ENCODE results near the gene LOXL3.

The LOXL3 gene

DNA sequence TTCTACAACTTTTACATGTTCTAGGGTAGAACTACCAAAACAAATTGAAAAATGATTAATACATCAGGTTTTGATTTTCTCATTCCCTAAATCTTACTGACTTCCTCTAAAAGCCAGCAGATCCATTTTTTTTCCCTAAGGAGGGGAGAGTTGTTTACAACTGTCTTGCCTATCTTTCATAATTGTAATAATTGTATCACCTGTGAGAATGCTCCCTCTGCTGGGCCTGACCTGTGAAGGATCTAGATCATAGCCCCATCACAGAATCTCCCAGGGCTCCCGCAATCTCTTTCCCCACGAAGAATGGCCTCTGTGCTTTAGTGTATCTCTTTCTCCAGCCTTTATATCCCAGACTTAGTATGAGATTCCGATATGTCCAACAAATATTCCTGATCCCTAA is 9.1 kb downstream of the LOXL3 start:
- Histone ChIP-seq H3K9me3 (ENCODE audit: control insufficient read depth, low read depth, low read length) (no peaks in the 10 kb centered on the region), H3K27me3 (ENCODE audit: control insufficient read depth, insufficient read depth, low read length) (peaks cover 24% of the 10 kb centered on the region), H3K9ac (ENCODE audit: low read length) (no peak overlapping the region), H3K4me1 (ENCODE audit: control insufficient read depth, low read depth, low read length) (peaks cover 5% of the 10 kb centered on the region), H3K36me3 (ENCODE audit: control insufficient read depth, low read depth, low read length) (no peaks in the 10 kb centered on the region), H3K27ac (ENCODE audit: low read length) (no peak overlapping the region), H3K4me3 (ENCODE audit: low read length) (no peak overlapping the region)

DNA sequence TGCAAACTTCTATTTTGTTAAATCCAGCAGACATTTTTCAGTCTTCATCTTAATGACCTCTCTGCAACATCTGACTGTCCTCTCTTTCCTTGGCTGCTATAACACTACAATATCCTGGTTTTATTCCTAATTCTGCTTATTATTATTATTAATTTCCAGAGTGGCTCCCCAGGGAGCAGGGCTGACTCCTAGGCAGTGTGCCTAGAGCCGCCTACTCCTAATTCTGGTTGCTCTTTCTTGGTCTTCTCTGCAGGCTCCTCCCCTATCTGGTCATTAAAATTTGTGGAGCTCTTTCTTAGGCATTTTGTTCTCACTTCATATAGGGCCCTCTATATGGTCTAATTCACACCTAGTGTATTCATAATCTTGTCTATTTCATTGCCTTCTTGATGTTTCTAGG is 10.8 kb downstream of the LOXL3 start:
- peaks cover 11% of the 10 kb centered on the region for H3K27me3 ChIP-seq (ENCODE audit: control insufficient read depth, insufficient read depth, low read length)
- peaks cover 2% of the 10 kb centered on the region for H3K4me1 ChIP-seq (ENCODE audit: control insufficient read depth, low read depth, low read length)
- H3K27ac ChIP-seq (ENCODE audit: low read length) = no peak overlapping the region
- no peak overlapping the region for H3K9ac ChIP-seq (ENCODE audit: low read length)
- no peak overlapping the region for H3K4me3 ChIP-seq (ENCODE audit: low read length)
- no peaks in the 10 kb centered on the region for H3K9me3 ChIP-seq (ENCODE audit: control insufficient read depth, low read depth, low read length)
- no peaks in the 10 kb centered on the region for H3K36me3 ChIP-seq (ENCODE audit: control insufficient read depth, low read depth, low read length)

GRCh38 chr2:74540291-74540690 is 13.5 kb downstream of the LOXL3 start:
- Histone ChIP-seq H3K9me3 (ENCODE audit: control insufficient read depth, low read depth, low read length) (no peaks in the 10 kb centered on the region), H3K36me3 (ENCODE audit: control insufficient read depth, low read depth, low read length) (peaks cover 4% of the 10 kb centered on the region), H3K9ac (ENCODE audit: low read length) (no peak overlapping the region), H3K27ac (ENCODE audit: low read length) (no peak overlapping the region), H3K4me1 (ENCODE audit: control insufficient read depth, low read depth, low read length) (no peaks in the 10 kb centered on the region), H3K4me3 (ENCODE audit: low read length) (no peak overlapping the region), H3K27me3 (ENCODE audit: control insufficient read depth, insufficient read depth, low read length) (no peaks in the 10 kb centered on the region)

GRCh38 chr2:74538881-74539339 is 14.8 kb downstream of the LOXL3 start:
- H3K27ac ChIP-seq (ENCODE audit: low read length) = no peak overlapping the region
- H3K9me3 ChIP-seq (ENCODE audit: control insufficient read depth, low read depth, low read length) = no peaks in the 10 kb centered on the region
- no peaks in the 10 kb centered on the region for H3K4me1 ChIP-seq (ENCODE audit: control insufficient read depth, low read depth, low read length)
- no peaks in the 10 kb centered on the region for H3K27me3 ChIP-seq (ENCODE audit: control insufficient read depth, insufficient read depth, low read length)
- H3K36me3 ChIP-seq (ENCODE audit: control insufficient read depth, low read depth, low read length) = peaks cover 10% of the 10 kb centered on the region
- H3K4me3 ChIP-seq (ENCODE audit: low read length) = no peak overlapping the region
- H3K9ac ChIP-seq (ENCODE audit: low read length) = no peak overlapping the region

DNA sequence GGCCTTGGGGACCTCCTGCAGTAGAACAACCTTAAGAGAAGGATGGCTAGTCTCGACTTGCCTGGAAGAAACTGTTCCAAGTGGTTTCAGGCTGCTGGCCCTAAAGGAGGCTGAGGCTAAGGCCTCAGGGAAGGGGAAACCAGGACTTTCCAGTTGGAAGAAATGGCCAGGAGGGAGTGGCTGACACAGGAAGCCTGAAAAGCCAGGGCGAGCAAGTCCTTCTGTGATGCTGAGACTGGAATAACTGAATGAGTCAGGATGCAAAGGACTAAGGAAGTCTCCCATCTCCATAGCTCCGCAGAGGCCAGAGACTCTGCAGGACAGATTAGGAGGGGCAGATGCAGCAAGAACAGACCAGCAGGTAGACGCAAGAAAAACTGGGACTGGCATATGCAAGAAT is 16.6 kb downstream of the LOXL3 start:
- Histone ChIP-seq H3K4me1 (ENCODE audit: control insufficient read depth, low read depth, low read length) (no peaks in the 10 kb centered on the region), H3K27me3 (ENCODE audit: control insufficient read depth, insufficient read depth, low read length) (no peaks in the 10 kb centered on the region), H3K9me3 (ENCODE audit: control insufficient read depth, low read depth, low read length) (no peaks in the 10 kb centered on the region), H3K36me3 (ENCODE audit: control insufficient read depth, low read depth, low read length) (peaks cover 22% of the 10 kb centered on the region), H3K9ac (ENCODE audit: low read length) (no peak overlapping the region), H3K4me3 (ENCODE audit: low read length) (no peak overlapping the region), H3K27ac (ENCODE audit: low read length) (no peak overlapping the region)

- Histone ChIP-seq H3K9me3 (ENCODE audit: control insufficient read depth, low read depth, low read length) (no peaks in the 10 kb centered on the region), H3K36me3 (ENCODE audit: control insufficient read depth, low read depth, low read length) (peaks cover 22% of the 10 kb centered on the region), H3K9ac (ENCODE audit: low read length) (no peak overlapping the region), H3K4me1 (ENCODE audit: control insufficient read depth, low read depth, low read length) (no peaks in the 10 kb centered on the region), H3K4me3 (ENCODE audit: low read length) (no peak overlapping the region), H3K27me3 (ENCODE audit: control insufficient read depth, insufficient read depth, low read length) (no peaks in the 10 kb centered on the region), H3K27ac (ENCODE audit: low read length) (no peak overlapping the region)
Measured at GRCh38 chr2:74536166-74536950, 17.4 kb downstream of the LOXL3 start.

GRCh38 chr2:74535440-74535965 is 18.2 kb downstream of the LOXL3 start:
- Histone ChIP-seq H3K4me1 (ENCODE audit: control insufficient read depth, low read depth, low read length) (no peaks in the 10 kb centered on the region), H3K4me3 (ENCODE audit: low read length) (no peak overlapping the region), H3K9me3 (ENCODE audit: control insufficient read depth, low read depth, low read length) (no peaks in the 10 kb centered on the region), H3K27ac (ENCODE audit: low read length) (no peak overlapping the region), H3K9ac (ENCODE audit: low read length) (no peak overlapping the region), H3K36me3 (ENCODE audit: control insufficient read depth, low read depth, low read length) (peaks cover 22% of the 10 kb centered on the region), H3K27me3 (ENCODE audit: control insufficient read depth, insufficient read depth, low read length) (no peaks in the 10 kb centered on the region)

DNA sequence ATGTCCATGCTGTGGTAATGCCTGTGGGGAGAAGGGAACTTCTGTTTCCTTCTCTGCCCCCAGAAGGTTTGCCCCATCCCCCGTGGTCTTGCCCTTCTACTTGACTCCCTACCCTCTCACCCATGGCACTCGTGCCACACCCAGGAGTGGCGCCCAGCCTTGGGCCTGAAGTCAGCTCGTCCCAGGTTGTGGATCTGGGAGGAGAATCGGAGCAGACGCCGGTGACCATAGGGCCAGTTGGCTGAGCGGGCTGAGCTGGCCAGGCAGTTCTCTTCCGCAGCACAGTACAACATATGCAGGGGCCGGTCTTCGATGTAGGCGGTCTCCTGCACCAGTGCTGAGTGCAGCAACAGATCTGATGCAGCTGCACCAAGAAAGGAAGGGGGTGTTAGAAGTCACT is 19.3 kb downstream of the LOXL3 start:
- Histone ChIP-seq H3K27me3 (ENCODE audit: control insufficient read depth, insufficient read depth, low read length) (no peaks in the 10 kb centered on the region), H3K9me3 (ENCODE audit: control insufficient read depth, low read depth, low read length) (no peaks in the 10 kb centered on the region), H3K4me1 (ENCODE audit: control insufficient read depth, low read depth, low read length) (no peaks in the 10 kb centered on the region), H3K4me3 (ENCODE audit: low read length) (no peak overlapping the region), H3K36me3 (ENCODE audit: control insufficient read depth, low read depth, low read length) (peaks cover 22% of the 10 kb centered on the region), H3K27ac (ENCODE audit: low read length) (no peak overlapping the region), H3K9ac (ENCODE audit: low read length) (no peak overlapping the region)

- Histone ChIP-seq H3K4me1 (ENCODE audit: control insufficient read depth, low read depth, low read length) (no peaks in the 10 kb centered on the region), H3K4me3 (ENCODE audit: low read length) (no peak overlapping the region), H3K27ac (ENCODE audit: low read length) (no peak overlapping the region), H3K9me3 (ENCODE audit: control insufficient read depth, low read depth, low read length) (no peaks in the 10 kb centered on the region), H3K9ac (ENCODE audit: low read length) (no peak overlapping the region), H3K36me3 (ENCODE audit: control insufficient read depth, low read depth, low read length) (peaks cover 22% of the 10 kb centered on the region), H3K27me3 (ENCODE audit: control insufficient read depth, insufficient read depth, low read length) (no peaks in the 10 kb centered on the region)
Measured at GRCh38 chr2:74533464-74533863, 20.3 kb downstream of the LOXL3 start.

DNA sequence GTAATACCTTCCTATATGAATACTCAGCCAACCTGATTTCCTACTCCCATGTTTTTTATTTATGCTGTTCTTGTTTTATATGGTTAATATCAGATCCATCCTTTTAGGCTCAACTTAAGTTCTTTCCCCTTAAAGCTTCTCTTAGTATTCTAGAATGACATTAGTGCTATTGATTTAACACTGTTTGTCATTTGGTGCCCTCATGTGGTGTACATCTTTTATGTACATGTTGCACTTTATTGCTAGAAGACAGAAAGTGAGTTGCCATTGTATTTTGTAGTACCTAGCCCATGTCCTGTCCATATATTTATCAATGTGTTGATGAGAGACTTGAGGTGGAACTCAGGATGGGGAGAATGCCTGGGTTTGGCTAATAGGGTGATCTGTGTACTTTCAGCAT is 21.5 kb downstream of the LOXL3 start:
- H3K4me1 ChIP-seq (ENCODE audit: control insufficient read depth, low read depth, low read length) = no peaks in the 10 kb centered on the region
- H3K4me3 ChIP-seq (ENCODE audit: low read length) = no peak overlapping the region
- no peaks in the 10 kb centered on the region for H3K27me3 ChIP-seq (ENCODE audit: control insufficient read depth, insufficient read depth, low read length)
- no peak overlapping the region for H3K9ac ChIP-seq (ENCODE audit: low read length)
- peaks cover 26% of the 10 kb centered on the region for H3K36me3 ChIP-seq (ENCODE audit: control insufficient read depth, low read depth, low read length)
- H3K9me3 ChIP-seq (ENCODE audit: control insufficient read depth, low read depth, low read length) = no peaks in the 10 kb centered on the region
- H3K27ac ChIP-seq (ENCODE audit: low read length) = no peak overlapping the region

DNA sequence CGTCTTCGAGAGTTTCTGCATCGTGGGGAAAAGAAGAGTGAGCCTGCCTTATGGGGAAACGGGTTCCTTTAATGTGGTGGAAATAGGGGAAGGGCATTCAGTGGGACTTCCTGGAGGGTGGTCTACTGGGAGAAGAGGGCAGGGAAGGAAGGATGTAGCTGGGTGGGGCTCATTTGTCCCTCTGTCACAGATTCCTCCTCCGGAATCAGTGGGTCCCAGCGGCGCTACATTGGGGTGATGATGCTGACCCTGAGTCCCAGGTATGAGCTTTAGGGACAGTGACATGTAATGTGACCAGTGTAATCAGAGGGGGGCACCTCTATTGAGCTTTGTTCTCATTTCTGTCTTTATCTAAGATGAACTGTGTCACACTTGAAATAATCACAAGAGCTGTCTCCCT is 22.1 kb downstream of the LOXL3 start:
- no peaks in the 10 kb centered on the region for H3K27me3 ChIP-seq (ENCODE audit: control insufficient read depth, insufficient read depth, low read length)
- no peaks in the 10 kb centered on the region for H3K4me1 ChIP-seq (ENCODE audit: control insufficient read depth, low read depth, low read length)
- H3K9ac ChIP-seq (ENCODE audit: low read length) = no peak overlapping the region
- H3K9me3 ChIP-seq (ENCODE audit: control insufficient read depth, low read depth, low read length) = no peaks in the 10 kb centered on the region
- no peak overlapping the region for H3K27ac ChIP-seq (ENCODE audit: low read length)
- peaks cover 32% of the 10 kb centered on the region for H3K36me3 ChIP-seq (ENCODE audit: control insufficient read depth, low read depth, low read length)
- no peak overlapping the region for H3K4me3 ChIP-seq (ENCODE audit: low read length)

All from iPS-18a (cell line).